ENCODE data around the gene MINDY4.

Gene MINDY4

DNA sequence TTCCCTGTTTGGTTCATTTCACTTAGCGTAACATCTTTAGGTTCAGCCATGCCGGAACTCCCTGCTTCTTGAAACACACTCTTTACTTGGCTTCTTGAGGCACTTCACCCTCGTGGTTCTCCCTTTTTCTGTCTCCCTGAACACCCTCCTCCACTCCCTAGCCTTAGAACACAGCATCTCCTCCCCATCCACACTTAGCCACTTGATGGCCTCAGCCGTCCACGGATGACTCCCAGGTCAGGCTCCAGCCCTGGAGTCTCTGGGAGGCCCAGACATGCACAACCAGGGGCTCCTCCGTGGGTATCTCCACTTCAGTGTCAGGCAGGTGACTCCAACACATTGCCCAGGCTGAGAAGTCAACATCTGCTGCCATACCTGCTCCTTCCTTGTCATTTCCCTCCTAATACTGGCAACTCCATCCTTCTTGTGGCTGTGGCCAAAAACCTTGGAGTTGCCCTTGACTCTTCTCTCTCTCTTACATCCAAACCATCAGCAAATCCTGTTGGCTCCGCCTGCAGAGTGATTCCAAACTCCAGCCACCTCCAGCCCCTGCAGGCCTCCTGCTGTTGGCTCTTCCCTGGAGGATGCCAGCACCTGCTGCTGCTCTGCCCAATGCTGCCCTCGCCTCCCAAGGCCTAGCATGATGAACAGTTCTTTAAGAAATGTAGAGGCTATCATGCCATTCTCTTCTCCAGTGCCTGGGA is 27.7 kb upstream of the MINDY4 start:
- DNase-seq = no peak

DNA sequence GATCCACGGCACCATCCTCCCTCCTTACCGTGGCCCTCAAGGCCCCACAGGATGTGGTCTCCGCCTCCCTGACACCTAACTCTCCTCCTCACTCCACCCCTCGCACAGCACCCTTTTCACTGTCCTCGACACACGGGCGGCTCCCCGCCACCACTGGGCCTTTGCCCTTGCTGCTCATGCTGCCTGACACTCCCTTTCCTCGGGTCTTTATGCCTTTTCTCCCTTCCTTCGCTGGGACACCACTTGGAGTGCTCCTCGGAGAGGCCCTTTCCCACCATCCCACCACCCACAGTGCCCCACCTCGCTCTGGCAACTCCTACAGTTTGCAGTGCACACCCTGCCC is 27.2 kb upstream of the MINDY4 start:
- DNase-seq = no peak

DNA sequence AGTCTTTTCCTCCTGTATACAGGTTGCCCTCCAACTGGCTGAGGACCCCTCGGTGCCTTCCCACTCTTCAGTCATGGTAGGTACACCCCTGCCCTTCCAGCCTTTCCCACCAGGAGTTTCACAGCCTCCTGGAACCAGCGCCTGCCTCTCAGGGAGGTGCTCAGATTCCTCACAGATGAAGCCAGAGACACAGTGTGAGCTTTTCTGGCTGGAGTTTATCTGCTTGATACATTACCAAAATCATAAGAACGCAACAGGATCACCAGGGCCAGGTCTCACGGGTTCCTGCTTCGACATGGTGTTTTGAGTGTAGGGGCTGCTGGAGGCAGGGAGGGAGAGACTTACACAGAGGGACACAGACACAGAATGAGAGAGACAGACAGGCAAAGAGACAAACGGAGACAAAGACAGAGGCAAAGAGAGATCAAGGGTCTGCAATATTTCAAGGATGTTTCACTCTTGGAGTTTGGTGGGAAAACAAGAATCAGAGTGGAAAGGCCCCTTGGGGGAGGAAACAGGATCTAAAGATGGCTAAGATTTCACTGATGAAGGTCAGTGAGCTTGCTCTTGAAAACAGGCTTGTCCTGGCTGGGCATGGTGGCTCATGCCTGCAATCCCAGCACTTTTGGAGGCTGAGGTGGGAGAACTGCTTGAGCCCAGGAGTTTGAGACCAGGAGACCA is 25.8 kb upstream of the MINDY4 start:
- DNase-seq = no peak

DNA sequence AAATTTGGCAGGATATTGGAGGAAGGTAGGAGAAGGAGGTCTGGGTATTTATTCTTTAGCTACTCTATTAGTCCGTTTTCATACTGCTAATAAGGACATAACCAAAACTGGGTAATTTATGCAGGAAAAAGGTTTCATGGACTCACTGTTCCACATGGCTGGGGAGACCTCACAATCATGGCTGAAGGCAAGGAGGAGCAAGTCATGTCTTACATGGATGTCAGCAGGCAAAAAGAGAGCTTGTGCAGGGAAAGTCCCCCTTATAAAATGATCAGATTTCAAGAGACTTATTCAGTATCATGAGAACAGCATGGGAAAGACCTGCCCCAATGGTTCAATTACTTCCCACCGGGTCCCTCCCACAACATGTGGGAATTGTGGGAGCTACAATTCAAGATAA is 21.2 kb upstream of the MINDY4 start:
- DNase-seq = no peak

DNA sequence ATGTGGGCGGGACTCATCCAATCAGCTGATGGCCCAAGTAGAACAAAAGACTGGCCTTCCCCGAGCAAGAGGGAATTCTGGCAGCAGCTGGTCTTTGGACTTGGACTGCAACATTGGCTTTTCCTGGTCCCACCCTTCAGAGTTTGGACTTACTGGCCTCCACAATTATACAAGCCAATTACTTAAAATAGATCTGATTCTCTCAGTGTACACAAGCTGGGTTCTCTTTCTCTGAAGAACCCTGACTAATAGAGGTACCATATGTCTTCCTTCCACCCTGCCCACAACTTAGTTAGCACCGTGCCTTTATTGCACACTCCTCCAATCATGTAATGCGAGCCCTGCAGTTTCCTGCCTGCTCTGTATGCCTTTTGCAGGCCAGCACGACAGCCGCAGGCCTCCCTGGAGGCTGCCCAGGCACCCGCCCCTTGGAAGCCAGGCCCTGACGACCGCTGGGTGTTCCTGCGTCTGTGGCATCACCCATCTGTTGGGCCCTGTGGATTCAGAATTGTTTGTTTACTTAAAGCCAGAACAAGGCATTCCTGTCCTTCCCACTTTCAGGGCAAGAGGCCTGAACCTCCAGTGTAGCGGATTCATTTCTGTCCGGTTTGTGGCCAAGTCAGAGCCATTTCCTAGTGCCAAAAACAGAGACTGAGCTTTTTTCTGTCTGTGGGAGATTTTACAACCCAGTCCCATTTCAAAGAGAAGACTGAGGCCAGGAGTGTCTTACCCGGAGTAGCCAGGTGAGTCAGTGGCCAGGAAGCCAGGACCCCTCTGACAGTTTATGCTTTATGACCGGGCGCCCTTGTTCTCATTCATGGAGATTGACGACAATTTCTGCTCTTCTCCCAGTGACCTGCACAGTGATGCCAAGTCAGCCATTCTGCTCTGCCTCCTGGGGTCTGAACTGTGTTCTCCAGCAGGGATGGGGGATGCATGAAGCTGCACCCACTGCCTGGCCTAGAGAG is 20.2 kb upstream of the MINDY4 start:
- DNase-seq = no peak

DNA sequence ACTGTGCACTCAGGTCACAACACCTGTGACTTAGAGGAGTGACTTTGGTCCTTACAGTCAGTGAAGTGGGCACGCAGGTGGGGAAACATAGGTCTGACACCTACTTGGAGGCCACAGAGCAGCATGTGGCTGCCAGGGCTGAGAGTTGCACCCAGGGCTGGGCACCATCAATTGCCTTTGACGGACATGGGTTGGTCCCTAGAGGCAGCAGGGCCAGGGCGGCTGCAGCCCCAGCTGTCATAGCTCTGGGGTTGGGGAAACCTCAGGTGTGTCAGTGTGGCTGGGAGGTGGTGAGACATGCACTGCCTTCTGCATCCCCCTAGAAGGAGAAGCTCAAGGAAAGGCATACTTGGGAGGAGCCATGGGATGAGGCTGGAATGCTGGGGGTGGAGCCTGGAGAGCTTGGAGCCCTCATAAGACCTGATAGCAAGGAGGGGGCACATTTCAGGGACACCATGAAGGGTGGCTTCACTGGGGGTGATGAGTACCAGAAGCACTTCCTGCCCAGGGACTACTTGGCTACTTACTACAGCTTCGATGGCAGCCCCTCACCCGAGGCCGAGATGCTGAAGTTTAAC is 19.4 kb upstream of the MINDY4 start, which contains the start of gene INMT:
TSS of gene INMT (plus strand) at position 440 of the 578 bp plus-strand sequence. CDS start at position 456, 16 bp downstream.
- no peak for DNase-seq

DNA sequence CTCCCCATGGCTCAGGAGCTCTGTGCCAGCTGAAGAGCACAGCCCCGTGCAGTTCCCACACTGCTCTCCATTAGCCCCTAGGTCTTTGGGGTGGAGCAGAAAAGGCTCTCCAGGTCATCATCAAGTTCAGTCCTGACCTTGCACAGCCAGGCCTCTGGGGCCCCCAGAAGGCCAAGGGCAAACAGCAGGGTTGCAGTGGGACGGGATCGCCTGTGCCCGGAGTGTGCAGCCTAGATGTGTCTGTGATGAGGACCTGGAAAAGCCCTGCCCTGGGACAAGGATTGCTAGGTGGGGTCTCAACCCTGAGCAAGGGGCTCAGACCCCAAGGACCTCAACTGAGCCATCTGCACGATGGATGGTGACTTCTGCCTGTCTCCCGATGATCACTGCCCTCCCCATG is 18.7 kb upstream of the MINDY4 start:
- DNase-seq = no peak

DNA sequence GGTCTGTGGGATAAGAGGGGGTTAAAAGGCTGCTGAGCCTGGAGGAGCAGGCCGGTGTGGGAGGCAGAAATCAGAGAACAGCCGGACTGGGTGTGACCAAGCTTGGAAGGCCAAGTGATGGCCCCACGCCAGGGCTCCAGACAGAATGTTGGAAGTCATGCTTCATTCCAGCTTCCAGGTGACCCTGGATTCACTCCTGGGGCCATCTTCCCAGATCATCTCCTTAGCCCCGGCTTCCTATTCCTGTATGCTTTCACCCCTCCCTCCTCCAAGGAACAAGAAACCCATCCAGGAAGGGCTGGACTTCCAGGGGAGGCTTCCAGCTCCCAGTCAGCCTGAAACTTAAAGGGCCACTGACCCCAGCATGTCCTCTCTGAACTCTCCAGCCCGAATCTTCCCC is 18.2 kb upstream of the MINDY4 start:
- no peak for DNase-seq

DNA sequence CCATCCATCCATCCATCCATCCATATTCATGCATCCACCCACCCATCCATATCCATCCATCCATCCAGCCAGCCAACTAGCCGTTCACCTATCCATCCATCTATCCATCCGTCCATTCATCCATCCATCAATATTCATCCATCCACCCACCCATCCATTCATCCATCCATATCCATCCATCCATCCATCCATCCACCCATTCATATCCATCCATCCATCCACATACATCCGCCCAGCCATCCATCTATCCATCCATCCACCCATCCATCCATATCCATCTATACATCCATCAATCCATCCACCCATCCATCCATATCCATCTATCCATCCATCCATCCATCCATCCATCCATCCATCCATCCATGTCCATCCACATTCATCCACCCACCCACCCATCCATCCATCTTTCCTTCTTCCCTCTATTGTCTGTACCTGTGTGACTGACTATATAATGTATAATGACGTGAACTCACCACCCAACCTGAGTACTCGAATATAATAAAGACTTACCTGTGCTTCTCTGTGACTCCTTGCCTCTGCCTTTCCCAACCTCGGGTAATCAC is 16.8 kb upstream of the MINDY4 start:
- DNase-seq = no peak

DNA sequence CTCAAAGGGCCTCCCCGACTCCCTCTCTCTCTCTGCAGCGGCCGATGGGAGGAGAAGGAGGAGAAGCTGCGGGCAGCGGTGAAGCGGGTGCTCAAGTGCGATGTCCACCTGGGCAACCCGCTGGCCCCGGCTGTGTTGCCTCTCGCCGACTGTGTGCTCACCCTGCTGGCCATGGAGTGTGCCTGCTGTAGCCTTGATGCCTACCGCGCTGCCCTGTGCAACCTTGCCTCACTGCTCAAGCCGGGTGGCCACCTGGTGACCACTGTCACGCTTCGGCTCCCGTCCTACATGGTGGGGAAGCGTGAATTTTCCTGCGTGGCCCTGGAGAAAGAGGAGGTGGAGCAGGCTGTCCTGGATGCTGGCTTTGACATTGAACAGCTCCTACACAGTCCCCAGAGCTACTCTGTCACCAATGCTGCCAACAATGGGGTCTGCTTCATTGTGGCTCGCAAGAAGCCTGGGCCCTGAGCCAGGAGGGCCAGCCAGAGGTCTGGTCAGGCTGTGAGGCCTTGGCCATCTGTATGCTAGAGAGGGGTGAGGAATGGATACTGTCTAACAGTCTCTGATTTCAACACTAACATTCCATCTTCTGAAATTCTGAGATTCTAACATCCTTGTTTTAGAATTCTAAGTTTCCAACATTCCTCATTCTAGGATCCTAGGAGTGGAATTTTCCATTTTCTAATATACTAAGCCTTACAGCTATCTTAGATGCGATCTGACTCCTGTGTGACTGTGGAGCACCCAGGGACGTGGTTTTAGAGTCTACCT is 15.6 kb upstream of the MINDY4 start:
- no peak for DNase-seq

DNA sequence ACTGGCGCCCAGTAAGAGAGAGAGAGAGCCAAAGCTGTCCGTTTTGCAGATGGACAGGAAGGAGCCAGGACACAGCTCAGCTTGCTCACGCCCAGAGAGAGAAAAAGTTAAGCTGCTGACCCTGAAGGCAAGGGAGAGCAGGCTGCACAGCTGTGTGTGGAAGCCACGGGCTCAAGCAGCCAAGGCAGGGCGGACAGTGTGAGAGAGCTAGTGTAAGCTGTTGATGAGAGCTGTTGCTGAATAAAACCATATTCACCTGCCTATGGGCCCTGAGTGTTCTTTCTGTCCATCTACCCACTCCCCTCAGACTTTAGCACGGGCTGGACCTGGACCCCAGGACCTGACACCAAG is 13.9 kb upstream of the MINDY4 start:
- no peak for DNase-seq

DNA sequence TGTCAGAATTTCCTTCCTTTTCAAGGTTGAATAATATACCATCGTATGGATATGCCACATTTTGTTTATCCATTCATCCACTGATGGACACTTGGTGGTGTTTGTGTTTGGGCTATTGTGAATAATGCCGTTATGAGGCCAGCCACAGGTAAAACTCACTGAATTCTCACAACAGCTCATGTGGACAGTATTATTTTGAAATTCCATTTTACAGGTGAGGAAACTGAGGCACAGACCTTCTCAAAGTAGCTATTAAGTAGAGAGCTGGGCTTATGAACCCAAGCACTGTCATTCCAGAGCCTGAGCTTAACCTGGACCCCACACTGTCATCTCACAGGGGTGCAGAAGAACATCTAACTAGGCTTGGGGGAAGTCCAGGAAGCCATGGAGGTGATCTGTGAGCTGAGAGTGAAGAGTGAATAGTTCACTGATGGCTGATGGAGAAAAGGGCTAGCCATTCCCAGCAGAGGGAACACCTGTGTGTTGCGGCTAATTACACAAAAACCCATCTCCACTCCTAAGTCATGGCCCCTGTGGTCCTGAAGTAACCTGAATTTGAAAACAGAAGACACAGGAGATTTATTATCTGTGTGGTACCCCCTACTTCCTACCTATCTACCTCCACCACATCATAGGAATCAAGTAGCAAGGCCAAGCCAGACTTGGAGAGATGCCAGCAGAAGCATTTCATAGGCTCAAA is 10.6 kb upstream of the MINDY4 start:
- DNase-seq = no peak

DNA sequence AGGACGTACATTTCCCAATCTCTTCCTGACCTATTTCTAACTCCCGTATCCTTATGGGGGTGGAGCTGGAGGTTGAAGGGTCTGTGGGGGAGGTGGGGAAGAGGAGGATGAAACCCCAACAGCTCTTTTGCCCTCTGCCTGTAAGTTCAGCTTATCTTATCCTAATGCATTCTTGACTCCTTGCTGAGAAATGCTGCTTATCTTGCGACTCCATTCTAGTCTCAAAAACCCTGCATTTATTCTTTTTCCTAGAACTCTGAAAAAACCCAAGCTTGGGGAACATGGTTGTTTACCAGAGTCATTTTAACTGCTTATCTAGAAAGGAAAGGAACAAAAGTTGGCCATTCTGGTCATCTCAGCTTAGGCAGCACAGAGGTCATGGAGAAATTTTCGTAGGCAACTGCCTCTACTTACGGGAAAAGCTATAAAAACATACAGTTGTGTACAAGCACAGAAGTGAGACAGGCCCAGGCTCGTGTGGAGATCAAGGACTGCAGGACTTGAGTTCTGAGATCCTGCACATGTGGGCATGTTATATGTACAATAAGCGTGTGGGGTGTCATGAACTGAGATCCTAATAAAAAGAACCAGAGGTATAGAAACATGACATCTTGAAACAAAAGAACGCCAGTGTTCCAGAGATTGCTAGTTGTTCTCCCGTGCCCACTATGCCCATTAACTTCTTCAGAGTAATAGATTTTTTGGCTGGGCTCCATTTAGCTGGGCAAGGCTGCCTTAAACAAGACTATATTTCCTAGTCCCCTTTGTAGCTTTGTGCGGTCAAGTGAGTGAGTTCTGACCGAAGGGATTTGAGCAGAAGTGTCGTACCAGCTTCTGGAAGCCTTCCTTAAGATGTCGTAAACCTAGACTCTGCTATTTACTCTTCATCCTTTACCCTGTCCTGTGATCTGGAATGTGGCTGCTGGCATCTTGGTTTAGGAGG is 9.7 kb upstream of the MINDY4 start:
- DNase-seq = no peak

DNA sequence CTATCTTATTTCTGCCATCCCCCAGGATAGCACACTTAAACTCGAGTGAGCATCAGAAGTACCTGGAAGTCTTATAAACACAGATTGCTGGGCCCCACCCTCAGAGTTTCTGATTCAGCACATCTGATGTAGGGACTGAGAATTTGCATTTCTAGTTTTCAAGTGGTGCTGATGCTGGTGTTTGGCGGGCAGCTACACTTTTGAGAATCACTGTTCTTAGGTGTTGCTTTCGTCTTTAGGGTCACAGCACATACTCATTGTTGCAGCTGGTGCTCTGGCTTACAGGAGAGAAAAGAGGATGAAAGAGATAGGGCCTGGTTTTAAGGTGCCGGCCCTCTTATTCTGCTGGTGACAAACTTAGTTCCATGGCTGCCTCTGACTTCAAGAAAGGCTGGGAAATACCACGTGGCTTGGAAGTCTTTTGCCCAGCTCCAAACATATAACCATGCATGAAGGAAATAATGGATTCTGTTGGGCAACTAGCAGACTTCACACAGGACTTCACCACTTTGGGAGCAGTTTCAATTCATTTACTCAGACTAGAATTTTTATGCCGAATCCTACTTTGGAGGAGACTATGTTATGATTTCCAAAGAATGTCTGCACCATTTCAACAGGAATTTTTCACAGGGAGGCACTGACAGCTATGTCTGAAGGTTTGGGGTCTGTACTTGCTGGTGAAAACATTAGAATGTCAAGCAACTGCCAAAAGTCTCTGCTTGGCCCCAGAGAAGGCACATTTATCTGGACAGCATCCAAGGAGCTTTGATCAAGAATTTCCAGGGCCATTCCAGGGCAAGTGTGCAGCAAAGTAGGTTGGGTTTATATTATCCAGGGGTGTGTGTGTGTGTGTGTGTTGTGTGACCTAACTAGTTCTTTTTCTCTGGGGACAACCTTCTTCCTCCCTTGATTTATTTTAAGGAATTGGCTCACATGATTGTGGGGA is 6.9 kb upstream of the MINDY4 start:
- no peak for DNase-seq

DNA sequence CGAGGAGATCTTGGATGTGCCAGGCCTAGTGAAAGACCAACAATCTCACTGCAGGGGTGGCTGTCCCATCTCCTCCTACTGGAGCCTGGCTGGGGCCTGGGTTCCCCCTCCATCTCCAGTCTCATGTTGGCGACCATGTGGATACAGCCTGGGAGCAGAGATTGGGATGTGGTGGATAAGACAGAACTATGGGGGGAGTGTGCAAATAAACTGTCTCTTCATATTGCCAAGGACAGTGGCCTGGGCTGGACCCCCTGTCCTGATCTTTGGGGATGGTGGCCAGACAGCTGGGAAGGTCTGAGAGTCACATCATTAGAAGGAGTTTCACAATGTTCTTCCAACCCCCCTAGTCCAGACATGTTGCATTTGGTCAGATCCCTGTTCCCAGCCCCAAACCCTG is 5.8 kb upstream of the MINDY4 start:
- no peak for DNase-seq

DNA sequence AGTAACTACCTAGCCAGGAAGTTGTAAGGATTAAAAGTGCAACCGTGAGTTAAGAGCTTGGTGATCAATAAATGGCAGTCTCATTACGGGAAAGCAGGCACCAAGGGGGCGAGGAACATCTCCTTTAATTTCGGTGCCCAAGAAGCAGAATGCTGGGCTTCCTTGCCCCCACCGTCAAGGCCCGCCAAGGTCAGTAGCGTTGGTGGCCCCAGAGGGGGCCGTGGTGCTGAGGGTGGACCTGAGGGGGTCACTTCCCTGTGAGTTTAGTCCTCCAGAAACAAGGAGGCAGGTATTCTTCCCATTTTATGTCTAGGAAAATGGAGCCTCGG is 408 bp upstream of the MINDY4 start:
- no peak for DNase-seq

DNA sequence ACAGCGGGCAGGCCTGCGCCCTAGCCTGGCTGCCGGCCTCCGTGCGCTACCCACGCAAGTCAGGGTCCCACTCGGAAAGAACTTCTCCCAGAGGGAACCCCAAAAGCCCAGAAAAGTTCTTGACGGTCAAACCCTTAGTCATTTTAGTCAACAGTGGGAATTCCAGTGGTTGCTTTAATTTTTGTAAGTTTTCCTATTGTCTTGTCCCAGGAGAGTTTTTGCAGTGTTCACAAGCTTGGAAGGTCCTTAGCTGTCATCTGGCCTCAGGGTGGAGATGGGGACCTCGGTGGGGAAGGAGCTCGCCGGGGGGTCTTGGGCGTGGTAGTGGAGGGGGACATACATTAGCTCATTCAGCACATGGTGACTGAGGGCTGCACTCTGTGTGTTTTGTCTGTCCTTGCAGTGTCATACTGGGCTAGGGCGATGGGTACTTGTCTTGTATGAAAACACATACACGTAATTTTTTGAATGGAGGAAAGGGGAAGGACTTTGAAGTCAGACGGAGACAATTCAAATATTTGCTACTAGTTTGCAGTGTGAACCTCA is 736 bp downstream of the MINDY4 start:
- no peak for DNase-seq

DNA sequence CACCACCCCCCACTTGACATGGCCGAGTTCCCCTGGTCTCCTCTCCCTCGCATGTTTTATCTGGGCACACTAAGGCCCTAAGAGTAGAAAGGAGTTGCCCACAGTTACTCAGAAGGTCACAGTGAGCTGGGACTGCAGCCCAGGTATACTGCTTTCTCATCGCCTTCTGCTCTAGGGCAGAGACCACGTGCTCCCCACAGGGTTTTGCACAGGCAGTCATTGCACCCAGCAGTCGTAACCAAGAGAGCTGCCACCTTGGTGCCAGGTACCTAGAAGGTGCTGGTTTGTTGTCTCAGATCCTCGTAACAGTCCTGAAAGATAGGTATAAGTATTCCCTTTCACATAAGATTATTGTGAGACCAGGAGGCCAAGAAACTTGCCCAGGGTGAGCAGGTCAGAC is 1.8 kb downstream of the MINDY4 start:
- no peak for DNase-seq

DNA sequence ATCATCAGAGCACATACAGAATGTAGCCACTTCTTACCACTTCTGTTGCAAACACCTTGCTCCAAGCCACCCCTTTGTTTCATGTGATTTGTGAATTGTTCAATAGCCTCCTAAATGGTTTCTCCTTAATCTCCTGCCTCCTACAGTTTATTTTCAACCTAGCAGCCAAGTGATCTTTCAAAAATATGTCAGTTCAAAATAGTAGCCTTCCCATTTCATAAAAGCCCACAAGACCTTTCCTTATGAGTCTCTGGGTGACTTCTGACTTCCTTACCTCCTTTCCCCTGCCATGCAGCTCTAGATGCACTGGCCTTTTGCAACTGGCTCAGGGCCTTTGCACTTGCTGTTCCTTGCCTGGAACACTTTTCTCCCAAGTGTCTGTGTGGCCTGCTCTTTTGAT is 4.8 kb downstream of the MINDY4 start:
- DNase-seq = no peak

Data from RPMI8226 (cell line).